HG02623 (cell line): ENCODE data around the gene RAB23.

Experiments
- ATAC-seq: cut with Tn5 transposase; IDR thresholded peaks from one replicate; pipeline ENCODE4 v1.9.1; 2021; ENCODE audit warnings: moderate library complexity; ENCODE audit not compliant: unreplicated experiment

RAB23 gene

GRCh38 chr6:57221936-57222742 is at the start of gene RAB23:
RAB23 (minus strand) TSS chr6:57222307; CDS start chr6:57210380, 11,927 bp downstream.
- ATAC-seq: peak; percentile 84

- no peak for ATAC-seq
These were observed 46.2 kb upstream of the RAB23 start for GRCh38 chr6:57268294-57268640.

- no peak for ATAC-seq
These were observed 45.6 kb upstream of the RAB23 start for GRCh38 chr6:57267586-57268293.

GRCh38 chr6:57265755-57266221 is 43.7 kb upstream of the RAB23 start:
- no peak for ATAC-seq

GRCh38 chr6:57263739-57264138 is 41.6 kb upstream of the RAB23 start:
- no peak for ATAC-seq

GRCh38 chr6:57262901-57263694 is 41.0 kb upstream of the RAB23 start:
- no peak for ATAC-seq

- ATAC-seq: no peak
These were observed 40.4 kb upstream of the RAB23 start for GRCh38 chr6:57262488-57262887.

- no peak for ATAC-seq
These were observed 39.8 kb upstream of the RAB23 start for GRCh38 chr6:57261926-57262325.

- ATAC-seq: no peak
These were observed 37.0 kb upstream of the RAB23 start for GRCh38 chr6:57259064-57259463.

- no peak for ATAC-seq
These were observed 35.9 kb upstream of the RAB23 start for GRCh38 chr6:57257911-57258541.

GRCh38 chr6:57256541-57256940 is 34.4 kb upstream of the RAB23 start:
- ATAC-seq: no peak

GRCh38 chr6:57255451-57256169 is 33.5 kb upstream of the RAB23 start:
- ATAC-seq: no peak

- no peak for ATAC-seq
These were observed 32.1 kb upstream of the RAB23 start for GRCh38 chr6:57254055-57254717.

GRCh38 chr6:57252975-57253374 is 30.9 kb upstream of the RAB23 start:
- no peak for ATAC-seq

- ATAC-seq: no peak
These were observed 30.0 kb upstream of the RAB23 start for GRCh38 chr6:57252137-57252536.

- ATAC-seq: no peak
These were observed 28.2 kb upstream of the RAB23 start for GRCh38 chr6:57250348-57250747.

- no peak for ATAC-seq
These were observed 26.3 kb upstream of the RAB23 start for GRCh38 chr6:57248311-57248895.

- no peak for ATAC-seq
These were observed 25.5 kb upstream of the RAB23 start for GRCh38 chr6:57247603-57248002.

- no peak for ATAC-seq
These were observed 24.2 kb upstream of the RAB23 start for GRCh38 chr6:57246307-57246706.
